HepG2 (cell line): ENCODE data around the gene NID2. TPM values are rescaled to one million over a fixed set of nuclear protein-coding genes. Genes with fewer than 3 reads are reported as not detected.

Source experiments
- CBX2 ChIP-seq, 2 experiments: fragments of 200-600 bp in 1 of 2; sonication (generic); formaldehyde crosslinking in 1 of 2; IDR thresholded peaks; 2 replicates each; pipeline versions ENCODE4 v1.7.0 to v1.8.1; 2018 to 2022; ENCODE audit warnings: low read depth in 2 of 2, low read length in 1 of 2, mild to moderate bottlenecking in 1 of 2, missing genetic modification reagents in 1 of 2
- CEBPG ChIP-seq: IDR thresholded peaks from 2 replicates; pipeline ENCODE4 v1.6.1; 2016
- HNF1A ChIP-seq, 2 experiments: sonication (generic) in 1 of 2; formaldehyde crosslinking in 1 of 2; IDR thresholded peaks; 2 replicates each; pipeline versions ENCODE4 v1.4.0 to v1.6.1; 2016 to 2020; ENCODE audit warnings: borderline replicate concordance in 1 of 2, low read depth in 1 of 2, mild to moderate bottlenecking in 1 of 2, missing genetic modification reagents in 1 of 2
- MIXL1 ChIP-seq: IDR thresholded peaks from 2 replicates; pipeline ENCODE4 v1.6.1; 2016
- MTF1 ChIP-seq: sonication (generic); formaldehyde crosslinking; IDR thresholded peaks from 2 replicates; pipeline ENCODE4 v1.5.0; 2020; ENCODE audit warnings: missing genetic modification reagents
- PHF5A ChIP-seq: IDR thresholded peaks from one replicate; pipeline ENCODE4 v1.6.1; 2018; ENCODE audit warnings: low read depth, missing genetic modification reagents; ENCODE audit not compliant: unreplicated experiment
- PLRG1 ChIP-seq: fragments of 450-650 bp; conservative IDR thresholded peaks from 2 replicates; pipeline ENCODE4 v1.6.1; 2016
- REL ChIP-seq: sonication (generic); formaldehyde crosslinking; conservative IDR thresholded peaks from 2 replicates; pipeline ENCODE4 v1.8.0; 2022; ENCODE audit warnings: mild to moderate bottlenecking, missing genetic modification reagents, moderate library complexity
- RNF2 ChIP-seq: fragments of 450-650 bp; conservative IDR thresholded peaks from 2 replicates; pipeline ENCODE4 v1.6.1; 2016; ENCODE audit warnings: low read depth
- SNAI1 ChIP-seq: sonication (generic); formaldehyde crosslinking; IDR thresholded peaks from 2 replicates; pipeline ENCODE4 v1.5.0; 2020; ENCODE audit warnings: mild to moderate bottlenecking, missing genetic modification reagents, borderline replicate concordance
- SP1 ChIP-seq, 2 experiments: fragments of 450-650 bp in 1 of 2; sonication (generic) in 1 of 2; formaldehyde crosslinking in 1 of 2; IDR thresholded peaks; 2 replicates each; pipeline versions ENCODE4 v1.4.0 to v1.6.1; 2016 to 2020; ENCODE audit warnings: missing genetic modification reagents in 1 of 2
- STAT6 ChIP-seq: sonication (generic); formaldehyde crosslinking; IDR thresholded peaks from 2 replicates; pipeline ENCODE4 v1.4.0; 2020; ENCODE audit warnings: missing genetic modification reagents, mild to moderate bottlenecking, borderline replicate concordance
- ZFP62 ChIP-seq: sonication (generic); formaldehyde crosslinking; IDR thresholded peaks from 2 replicates; pipeline ENCODE4 v1.4.0; 2020; ENCODE audit warnings: missing genetic modification reagents
- ZNF124 ChIP-seq: sonication (generic); formaldehyde crosslinking; IDR thresholded peaks from 2 replicates; pipeline ENCODE4 v1.4.0; 2020; ENCODE audit warnings: missing genetic modification reagents
- ZNF251 ChIP-seq: sonication (generic); formaldehyde crosslinking; IDR thresholded peaks from 2 replicates; pipeline ENCODE4 v1.9.0; 2021; ENCODE audit warnings: mild to moderate bottlenecking, missing genetic modification reagents
- ZNF496 ChIP-seq: sonication (generic); formaldehyde crosslinking; IDR thresholded peaks from 2 replicates; pipeline ENCODE4 v1.8.1; 2023; ENCODE audit warnings: mild to moderate bottlenecking, moderate library complexity, missing genetic modification reagents; ENCODE audit not compliant: insufficient replicate concordance
- ZNF530 ChIP-seq: sonication (generic); formaldehyde crosslinking; IDR thresholded peaks from 2 replicates; pipeline ENCODE4 v1.5.0; 2020; ENCODE audit warnings: low read depth, mild to moderate bottlenecking, missing genetic modification reagents
- ZNF616 ChIP-seq: sonication (generic); formaldehyde crosslinking; IDR thresholded peaks from 2 replicates; pipeline ENCODE4 v1.5.0; 2020; ENCODE audit warnings: low read depth, mild to moderate bottlenecking, missing genetic modification reagents
- ZNF709 ChIP-seq: sonication (generic); formaldehyde crosslinking; IDR thresholded peaks from 2 replicates; pipeline ENCODE4 v1.5.0; 2020; ENCODE audit warnings: mild to moderate bottlenecking, missing genetic modification reagents
- ZNF788 ChIP-seq: sonication (generic); formaldehyde crosslinking; IDR thresholded peaks from 2 replicates; pipeline ENCODE4 v1.5.0; 2020; ENCODE audit warnings: mild to moderate bottlenecking, missing genetic modification reagents, borderline replicate concordance
- ZNF839 ChIP-seq: sonication (generic); formaldehyde crosslinking; IDR thresholded peaks from 2 replicates; pipeline ENCODE4 v1.4.0; 2020; ENCODE audit warnings: missing genetic modification reagents, mild to moderate bottlenecking, borderline replicate concordance
- polyA plus RNA-seq, 8 experiments: library from polyadenylated mRNA; depleted of rRNA in 3 of 8; stranded (reverse) in 7 of 8; unstranded in 1 of 8; fragments of >200 nt; fragmentation: Illumina TruSeq in 4 of 8; extraction: Trizol in 4 of 8; gene quantifications; 2 replicates each; pipeline versions ENCODE4 v1.2.1 to v1.2.3, GENCODE V29; 2011 to 2016; ENCODE audit warnings: low read depth in 4 of 8, missing spikeins in 1 of 8, mixed read lengths in 1 of 8; ENCODE audit not compliant: insufficient read depth in 1 of 8
- total RNA-seq, 5 experiments: library from RNA; depleted of rRNA; stranded (reverse); fragments of >200 nt; fragmentation: Illumina TruSeq; extraction: Trizol; gene quantifications; 2 replicates each; pipeline ENCODE4 v1.2.3, GENCODE V29; 2016; ENCODE audit warnings: low read depth in 1 of 5

The NID2 gene
- total and polyA plus RNA-seq, 2 of the 13 experiments (the other 11 are each of a cell fraction or from before 2014, with no cell fraction given) = 0.11 TPM; not detected in 1

GRCh38 chr14:51989293-51990234 lies 79.3 kb downstream of the NID2 start, which contains the start of gene RTRAF (continued):
- TF ChIP-seq ZNF530 (CRISPR knock-in tag) (no peak), ZNF709 (CRISPR knock-in tag) (no peak), ZNF496 (no peak), ZNF788 (CRISPR knock-in tag) (peak; percentile 41; the same call in 1 of the 2 replicates), REL (CRISPR knock-in tag) (no peak), MTF1 (CRISPR knock-in tag) (no peak), SP1 (IDR thresholded peaks at IDR 0.05) (no peak), SP1 (CRISPR knock-in tag; IDR thresholded peaks at IDR 0.05) (peak; percentile 96), ZFP62 (no peak), PLRG1 (no peak), ZNF124 (CRISPR knock-in tag) (no peak), PHF5A (CRISPR knock-in tag) (no peak), CBX2 (IDR thresholded peaks at IDR 0.05; ENCODE audit: low read depth, low read length) (no peak), CBX2 (CRISPR knock-in tag; IDR thresholded peaks at IDR 0.05; ENCODE audit: low read depth) (no peak), ZNF251 (CRISPR knock-in tag) (no peak), HNF1A (IDR thresholded peaks at IDR 0.05; ENCODE audit: low read depth) (no peak), HNF1A (CRISPR knock-in tag; IDR thresholded peaks at IDR 0.05; ENCODE audit: borderline replicate concordance) (no peak), ZNF839 (CRISPR knock-in tag) (no peak), RNF2 (peak; percentile 32; the same call in 1 of the 2 replicates), MIXL1 (no peak), ZNF616 (CRISPR knock-in tag) (no peak; the same call in 1 of the 2 replicates), CEBPG (CRISPR knock-in tag) (no peak), STAT6 (CRISPR knock-in tag) (0 out of 2 replicates have a peak, but pooled peaks have one; percentile 21), SNAI1 (CRISPR knock-in tag) (peak; percentile 45; the same call in 1 of the 2 replicates)
